ENCODE measurements around the gene DUS4L.

- TF ChIP-seq SIN3A (IDR thresholded peaks at IDR 0.05; ENCODE audit: borderline replicate concordance, insufficient read depth, low read length) (no peak), REST (IDR thresholded peaks at IDR 0.05; ENCODE audit: insufficient read depth in 1 of 2, low read depth in 2 of 2, low read length in 2 of 2) (no peak), TAF1 (IDR thresholded peaks at IDR 0.05; ENCODE audit: borderline replicate concordance, insufficient read depth, low read length) (no peak)
These were observed 50.2 kb downstream of the DUS4L start for GRCh38 chr7:107613948-107614347.

All from PFSK-1 (cell line).